ENCODE data around the gene VAV2. TPM values are rescaled to one million over a fixed set of nuclear protein-coding genes. Genes with fewer than 3 reads are reported as not detected.
"Not testable (repeated sequence)": the region's sequence is repeated elsewhere in the genome, so short reads cannot be mapped to it uniquely, and the experiment has no call there.

VAV2 gene
- total and polyA plus RNA-seq, 2 experiments from 2014 or later = 8.1 to 28.9 TPM

GRCh38 chr9:133747309-133747708, 244.8 kb downstream of the VAV2 start:
- Mint-ChIP-seq H3K9me3 (peaks cover 10% of the 10 kb centered on the region), H3K27me3 (ENCODE audit: insufficient read depth, low read depth, poor library complexity) (peaks cover 9% of the 10 kb centered on the region), H3K4me3 (no peak overlapping the region), H3K36me3 (ENCODE audit: low read depth) (no peaks in the 10 kb centered on the region), H3K27ac (no peak overlapping the region), H3K4me1 (no peaks in the 10 kb centered on the region)
- no peaks in the 10 kb centered on the region for H3K36me3 ChIP-seq (ENCODE audit: insufficient read depth)
- DNase-seq (ENCODE audit: low spot score) (no peak), ATAC-seq (no peak)
- H3K4me3 ChIP-seq = no peak overlapping the region
- no peak overlapping the region for H2AFZ ChIP-seq
- no peak overlapping the region for H3K4me2 ChIP-seq
- H4K20me1 ChIP-seq (replicated peaks; ENCODE audit: insufficient read depth) = no peaks in the 10 kb centered on the region
- TF ChIP-seq ZNF114 (CRISPR knock-in tag; IDR thresholded peaks at IDR 0.05) (no peak), POLR2AphosphoS5 (IDR thresholded peaks at IDR 0.05; ENCODE audit: low read depth) (no peak), STAT1 (IDR thresholded peaks at IDR 0.05; ENCODE audit: unreplicated experiment) (no peak), ZNF462 (CRISPR knock-in tag; IDR thresholded peaks at IDR 0.05) (no peak), NANOG (IDR thresholded peaks at IDR 0.05; ENCODE audit: borderline replicate concordance) (no peak), REST (IDR thresholded peaks at IDR 0.05; ENCODE audit: unreplicated experiment) (no peak), CREB1 (CRISPR knock-in tag; IDR thresholded peaks at IDR 0.05; ENCODE audit: low read depth) (no peak), EZH2phosphoT487 (IDR thresholded peaks at IDR 0.05; ENCODE audit: unreplicated experiment) (no peak), CTCF (conservative IDR thresholded peaks at IDR 0.05; ENCODE audit: low read depth in 2 of 2) (no peak)
- H3K4me1 ChIP-seq (ENCODE audit: insufficient read depth) = no peaks in the 10 kb centered on the region
- no peaks in the 10 kb centered on the region for H3K79me2 ChIP-seq (replicated peaks; ENCODE audit: insufficient read depth)
- no peaks in the 10 kb centered on the region for H3F3A ChIP-seq (replicated peaks; ENCODE audit: low read depth)
- H3K9me2 ChIP-seq (ENCODE audit: insufficient read depth) = 0 out of 2 replicates have a peak, but pooled peaks cover 3% of the 10 kb centered on the region
- no peaks in the 10 kb centered on the region for H3K27me3 ChIP-seq (ENCODE audit: insufficient read depth)
- H3K27ac ChIP-seq (ENCODE audit: low read depth) = no peak overlapping the region

- not testable (repeated sequence) for H3K27ac Mint-ChIP-seq; H3K9me2 ChIP-seq (ENCODE audit: insufficient read depth); H3K27me3 Mint-ChIP-seq (ENCODE audit: insufficient read depth, low read depth, poor library complexity); H3K4me1 ChIP-seq (ENCODE audit: insufficient read depth); H2AFZ ChIP-seq; H4K20me1 ChIP-seq (replicated peaks; ENCODE audit: insufficient read depth); H3K27me3 ChIP-seq (ENCODE audit: insufficient read depth); H3F3A ChIP-seq (replicated peaks; ENCODE audit: low read depth); H3K27ac ChIP-seq (ENCODE audit: low read depth); DNase-seq (ENCODE audit: low spot score); H3K79me2 ChIP-seq (replicated peaks; ENCODE audit: insufficient read depth); H3K4me3 Mint-ChIP-seq; H3K4me3 ChIP-seq; ATAC-seq; H3K36me3 Mint-ChIP-seq (ENCODE audit: low read depth); H3K4me2 ChIP-seq; H3K4me1 Mint-ChIP-seq; H3K36me3 ChIP-seq (ENCODE audit: insufficient read depth)
- H3K9me3 Mint-ChIP-seq = peaks cover 10% of the 10 kb centered on the region
Measured at GRCh38 chr9:133744528-133744927, 247.6 kb downstream of the VAV2 start.

Measured in GM23338 (cell line).